Islet precursor cell (in vitro differentiated cells): ENCODE data around the gene KLK7.
"Not testable (repeated sequence)": the region's sequence is repeated elsewhere in the genome, so short reads cannot be mapped to it uniquely, and the experiment has no call there.

Experiments
- DNase-seq: peaks from one replicate; pipeline ENCODE4 v3.0.0-alpha.2; 2018

Gene KLK7

GRCh38 chr19:51010066-51010795 lies 26.5 kb upstream of the KLK7 start:
- DNase-seq: no peak

DNA sequence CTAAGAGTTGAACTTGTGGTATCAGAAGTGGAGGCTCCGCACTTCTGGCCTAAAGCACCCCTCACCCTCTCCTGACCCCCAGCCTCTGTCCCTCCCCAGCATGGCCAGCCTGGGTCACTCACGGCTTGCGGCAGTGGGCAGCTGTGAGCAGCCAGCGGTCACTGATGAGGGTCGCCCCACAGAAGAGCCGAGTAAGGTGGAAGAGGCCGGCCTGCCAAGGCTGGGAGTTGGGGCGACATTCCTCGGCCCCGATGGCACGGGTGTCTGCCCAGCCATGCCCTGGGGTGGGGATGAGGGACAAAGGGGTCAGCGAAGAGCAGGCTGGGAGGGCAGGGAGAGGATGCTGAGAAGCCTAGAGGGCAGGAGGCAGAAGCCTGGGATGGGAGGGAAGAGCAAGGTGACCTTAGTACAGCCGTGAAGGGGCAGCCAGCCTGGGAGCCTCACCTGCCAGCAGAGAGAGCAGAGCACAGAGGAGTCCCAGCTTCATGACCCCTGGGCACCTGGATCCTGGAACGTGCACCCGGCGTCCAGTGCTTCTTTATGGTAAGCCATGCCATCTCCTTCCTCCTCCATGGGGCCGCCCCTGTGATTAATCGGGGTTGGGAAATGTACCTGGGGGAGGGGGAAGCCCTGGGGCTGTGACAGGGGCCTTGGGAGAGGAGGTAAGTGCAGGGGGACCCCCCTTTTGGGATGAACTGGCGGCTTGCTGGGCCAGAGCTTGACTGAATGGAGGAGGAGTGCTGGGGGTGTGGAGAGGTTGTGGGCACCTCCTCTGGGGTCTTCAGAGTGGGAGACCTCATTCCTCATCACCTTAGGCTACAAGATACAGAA lies 25.6 kb upstream of the KLK7 start:
- DNase-seq: no peak

- DNase-seq: no peak
Measured at GRCh38 chr19:51007488-51007887, 23.8 kb upstream of the KLK7 start.

GRCh38 chr19:51006406-51006805 lies 22.7 kb upstream of the KLK7 start:
- DNase-seq: no peak

- DNase-seq: no peak
Measured at GRCh38 chr19:51005248-51005647, 21.5 kb upstream of the KLK7 start.

DNA sequence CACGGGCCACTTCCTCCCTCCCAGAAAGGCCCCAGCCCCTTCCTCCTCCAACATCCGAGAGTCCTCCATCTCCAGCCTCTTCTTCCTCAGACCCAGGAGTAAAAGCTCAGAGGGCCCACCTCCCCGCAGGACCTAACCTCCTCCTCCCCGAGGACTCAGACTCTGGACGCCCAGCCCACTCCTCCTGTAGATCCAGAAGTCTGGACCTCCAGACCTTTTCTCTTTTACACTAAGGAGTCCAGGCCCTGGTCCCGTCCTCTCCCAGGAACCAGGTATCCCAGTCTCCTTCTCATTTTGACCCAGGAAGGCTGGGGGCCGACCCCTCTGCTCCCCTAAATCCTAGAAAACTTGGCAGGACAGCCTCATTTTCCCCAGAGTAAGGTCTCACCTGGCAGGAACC lies 19.6 kb upstream of the KLK7 start:
- DNase-seq: no peak

DNA sequence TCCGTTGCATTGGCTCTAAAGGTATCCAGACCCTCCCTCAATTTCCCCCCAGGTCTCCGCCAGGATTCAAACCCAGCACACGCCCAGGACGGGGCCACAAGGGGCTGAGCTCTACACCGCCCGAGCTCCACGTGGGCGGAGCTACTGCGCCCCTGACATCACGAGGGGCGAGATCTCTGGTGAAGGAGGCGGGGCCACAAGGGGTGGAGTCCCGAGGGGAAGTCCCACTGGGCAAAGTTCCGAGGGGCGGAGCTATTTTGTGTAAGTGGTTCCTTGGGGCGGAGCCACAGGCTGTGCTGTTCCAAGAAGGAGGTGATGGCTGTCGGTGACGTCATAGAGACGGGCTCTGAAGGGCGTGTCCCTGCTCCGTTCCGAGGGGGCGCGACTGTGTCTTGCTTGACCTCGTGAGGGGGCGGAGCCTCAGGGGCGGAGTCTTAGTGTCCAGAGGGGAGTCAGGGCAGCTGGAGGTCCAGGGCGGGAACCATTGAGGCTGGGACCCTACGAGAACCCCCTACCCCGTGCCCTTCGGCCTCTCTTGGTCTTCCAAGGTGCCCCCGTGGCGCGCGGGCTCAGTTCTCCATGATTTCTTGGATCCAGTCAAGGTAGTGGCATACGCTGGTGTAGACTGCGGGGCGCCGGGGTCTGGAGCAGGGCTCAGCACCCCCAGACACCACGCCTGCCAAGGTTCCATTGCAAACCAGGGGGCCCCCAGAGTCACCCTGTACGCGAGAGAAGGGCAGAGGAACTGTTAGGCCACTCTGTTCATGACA lies 19.0 kb upstream of the KLK7 start:
- DNase-seq: peak; percentile 96

DNA sequence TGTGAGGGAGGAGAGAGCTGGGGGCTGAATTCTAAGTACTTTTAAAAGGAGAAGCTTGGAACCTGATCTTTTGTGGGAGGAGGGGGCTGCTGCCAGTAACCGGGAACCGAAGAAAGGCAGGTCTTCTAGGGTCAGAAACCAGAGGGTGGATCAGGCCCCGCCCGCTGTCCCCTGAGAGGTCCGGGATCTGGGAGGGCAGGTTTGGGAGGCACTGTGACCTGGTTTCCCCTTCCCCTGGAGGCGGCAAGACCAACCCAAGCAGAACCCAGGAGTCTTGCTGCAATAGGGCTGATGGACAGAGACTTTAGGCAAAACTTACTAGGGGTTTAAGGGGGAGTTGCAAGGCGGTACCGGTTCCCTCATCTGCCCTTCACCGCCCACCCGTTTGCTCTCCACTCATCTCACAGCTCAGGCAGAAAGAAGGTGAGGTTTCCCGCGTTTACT lies 18.4 kb upstream of the KLK7 start:
- peak; percentile 69 for DNase-seq

GRCh38 chr19:51001515-51001914 lies 17.8 kb upstream of the KLK7 start, which contains the start of gene KLK8:
KLK8 (minus strand) TSS chr19:51001604; CDS start chr19:51001167, 437 bp downstream.
- peak; percentile 85 for DNase-seq

DNA sequence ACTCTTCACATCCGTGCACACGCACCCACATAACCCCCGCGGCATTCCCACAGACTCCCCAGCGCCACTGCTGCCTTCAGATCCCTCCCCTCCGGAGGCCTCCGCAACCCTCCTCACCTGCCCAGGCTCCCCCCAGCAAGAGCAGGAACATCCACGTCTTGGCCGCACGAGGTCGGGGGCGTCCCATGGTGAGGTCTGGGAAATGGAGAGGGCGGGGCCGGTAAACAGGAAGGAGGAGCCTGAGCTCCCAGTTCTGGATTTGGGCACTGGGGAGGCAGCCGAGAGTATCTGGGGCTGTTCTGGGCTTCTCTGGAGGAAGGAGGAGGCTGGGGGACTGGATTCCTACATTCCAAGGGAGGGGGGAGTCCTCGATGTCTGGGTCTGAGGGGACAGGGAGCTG lies 17.3 kb upstream of the KLK7 start:
- DNase-seq: peak; percentile 83

DNA sequence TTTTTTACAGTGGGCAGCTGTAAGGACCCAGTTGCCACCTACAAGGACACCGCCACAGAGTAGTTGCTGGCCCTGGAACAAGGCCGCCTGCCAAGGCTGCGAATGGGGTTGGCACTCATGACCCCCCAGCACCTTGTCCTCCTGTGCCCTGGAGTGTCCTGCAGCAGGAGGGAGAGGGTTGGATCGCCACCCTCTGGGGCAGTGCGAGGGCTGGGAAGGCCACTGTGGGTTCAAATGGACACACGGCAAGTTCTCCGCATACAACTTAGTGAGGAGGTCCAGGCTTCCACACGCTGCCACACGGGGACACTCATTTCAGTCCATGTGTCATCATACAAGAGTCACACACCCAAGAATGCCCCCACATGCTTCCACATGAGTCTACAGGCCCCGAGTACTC lies 16.7 kb upstream of the KLK7 start:
- no peak for DNase-seq

- no peak for DNase-seq
Measured at GRCh38 chr19:50998686-50999085, 15.0 kb upstream of the KLK7 start.

- DNase-seq: no peak
Measured at GRCh38 chr19:50998061-50998460, 14.3 kb upstream of the KLK7 start.

- DNase-seq: no peak
Measured at GRCh38 chr19:50994129-50994528, 10.4 kb upstream of the KLK7 start.

DNA sequence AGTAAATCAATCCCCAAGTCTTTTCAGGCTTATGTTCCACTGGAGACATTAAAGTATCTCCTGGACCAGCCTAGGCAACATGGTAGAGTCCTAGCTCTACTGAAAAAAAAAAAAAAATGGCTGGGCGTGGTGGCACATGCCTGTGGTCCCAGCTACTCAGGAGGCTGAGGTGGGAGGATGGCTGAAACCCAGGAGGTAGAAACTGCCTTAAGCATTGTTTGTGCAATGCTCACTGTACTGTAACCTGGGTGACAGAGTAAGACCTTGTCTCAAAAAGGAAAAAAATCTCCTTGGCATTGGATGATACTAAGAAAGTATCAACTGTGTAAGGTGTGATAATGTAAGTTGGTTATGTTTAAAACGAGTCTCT lies 8.9 kb upstream of the KLK7 start:
- DNase-seq: no peak

GRCh38 chr19:50984416-50984815 lies 699 bp upstream of the KLK7 start:
- DNase-seq: not testable (repeated sequence)

GRCh38 chr19:50982186-50982585 lies 1.5 kb downstream of the KLK7 start:
- DNase-seq: no peak

DNA sequence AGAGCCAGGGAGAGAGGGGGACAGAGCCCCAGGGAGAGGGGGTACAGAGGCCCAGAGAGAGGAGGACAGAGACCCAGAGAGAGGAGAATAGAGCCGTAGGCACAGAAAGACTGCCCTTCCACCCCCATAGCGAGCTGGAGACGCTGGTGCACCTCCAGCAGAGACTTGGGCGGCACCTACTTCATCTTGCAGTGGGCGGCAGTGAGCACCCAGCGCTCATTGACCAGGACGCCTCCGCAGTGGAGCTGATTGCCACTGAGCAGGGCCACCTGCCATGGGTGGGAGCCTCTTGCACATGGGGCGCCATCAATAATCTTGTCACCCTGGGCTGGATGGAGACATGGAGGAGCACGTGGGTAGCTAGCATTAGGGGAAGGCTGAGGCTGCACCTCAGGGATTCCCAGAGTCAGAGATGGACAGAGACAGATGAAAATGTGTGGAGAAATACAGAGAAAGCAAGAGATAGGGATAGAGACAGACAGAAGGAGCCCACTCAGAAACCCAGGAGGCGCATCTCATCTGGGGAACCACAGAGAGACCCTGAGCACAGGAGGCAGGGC lies 2.0 kb downstream of the KLK7 start:
- no peak for DNase-seq

DNA sequence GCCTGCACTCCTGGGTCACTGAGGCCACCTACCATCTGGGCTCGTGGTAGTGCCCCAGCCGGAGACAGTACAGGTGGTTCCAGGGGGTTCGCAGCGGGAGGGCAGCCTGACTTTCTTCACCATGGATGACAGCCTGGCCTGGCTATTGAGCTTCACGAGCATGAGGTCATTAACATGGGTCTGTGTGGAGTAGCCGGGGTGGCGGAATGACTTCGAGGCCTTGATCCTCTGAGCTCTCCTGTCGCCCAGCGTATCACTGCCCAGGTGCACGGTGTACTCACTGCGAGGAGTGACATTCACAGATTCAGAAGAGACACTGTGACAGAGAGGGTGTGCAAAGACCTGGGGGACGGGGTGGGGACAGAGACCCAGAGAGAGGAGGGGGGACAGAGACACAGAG lies 3.5 kb downstream of the KLK7 start:
- no peak for DNase-seq

- DNase-seq: no peak
Measured at GRCh38 chr19:50979758-50980157, 4.0 kb downstream of the KLK7 start.

DNA sequence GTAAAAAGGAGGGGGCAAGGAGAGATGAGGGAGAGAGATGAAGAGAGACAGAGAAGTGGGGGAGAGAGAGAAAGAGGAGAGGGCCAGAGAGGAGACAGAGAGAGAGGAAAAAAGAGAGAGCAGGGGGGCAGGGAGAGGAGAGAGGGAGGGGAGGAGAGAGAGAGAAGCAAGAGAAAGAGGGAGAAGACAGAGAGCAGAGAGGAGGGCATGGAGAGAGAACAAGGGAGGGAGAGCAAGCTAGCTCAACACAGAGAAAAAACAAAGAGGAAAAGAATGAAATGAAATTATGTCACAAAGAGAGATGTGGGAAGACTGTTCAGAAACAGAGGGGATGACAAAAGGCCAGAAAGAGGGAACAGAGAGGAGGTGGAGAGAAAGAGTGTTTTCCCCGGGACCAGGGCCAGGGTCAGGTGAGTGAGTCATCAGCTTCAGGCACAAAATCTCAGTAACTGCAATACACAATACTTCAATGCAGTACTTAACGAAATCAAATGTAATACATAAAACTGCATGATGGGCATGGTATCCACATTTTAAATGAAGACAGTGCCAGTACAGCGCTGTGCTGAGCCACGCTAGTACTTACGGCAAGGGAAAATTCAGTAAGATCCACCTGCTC lies 4.8 kb downstream of the KLK7 start:
- DNase-seq: no peak

GRCh38 chr19:50977626-50978025 lies 6.1 kb downstream of the KLK7 start:
- DNase-seq: no peak

GRCh38 chr19:50975766-50976165 lies 8.0 kb downstream of the KLK7 start:
- peak; percentile 96 for DNase-seq
